Astrocyte (in vitro differentiated cells and primary cell): ENCODE results near the gene DYSF. TPM values are rescaled to one million over a fixed set of nuclear protein-coding genes. Genes with fewer than 3 reads are reported as not detected.

Source experiments
- DNase-seq: peaks from one replicate; pipeline ENCODE4 v3.0.0-alpha.2; 2010; ENCODE audit warnings: low read depth
- FAIRE-seq: peaks from 2 replicates; lab custom pipeline; 2011; peaks lifted over from hg19 to GRCh38; lab: Jason Lieb, UNC
- H2AFZ ChIP-seq: 2 replicates; pipeline ENCODE4 v1.6.0; 2012; ENCODE audit warnings: low read depth, low read length, inconsistent platforms
- H3K27ac ChIP-seq: 2 replicates; pipeline ENCODE4 v1.5.1; 2011; ENCODE audit warnings: low read depth, low read length, inconsistent platforms
- H3K27me3 ChIP-seq: 2 replicates; pipeline ENCODE4 v1.6.0; 2011; ENCODE audit warnings: low read length, inconsistent platforms; ENCODE audit not compliant: insufficient read depth
- H3K36me3 ChIP-seq: 2 replicates; pipeline ENCODE4 v1.5.1; 2011; ENCODE audit warnings: low read length, inconsistent platforms; ENCODE audit not compliant: insufficient read depth
- H3K4me1 ChIP-seq: 2 replicates; pipeline ENCODE4 v1.5.1; 2011; ENCODE audit warnings: low read length, inconsistent platforms; ENCODE audit not compliant: insufficient read depth
- H3K4me2 ChIP-seq: 2 replicates; pipeline ENCODE4 v1.6.0; 2012; ENCODE audit warnings: low read length, inconsistent platforms
- H3K4me3 ChIP-seq: 2 replicates; pipeline ENCODE4 v1.5.1; 2011; ENCODE audit warnings: low read depth, mild to moderate bottlenecking, low read length, inconsistent platforms; ENCODE audit not compliant: insufficient read depth
- H3K79me2 ChIP-seq: 2 replicates; pipeline ENCODE4 v1.6.0; 2012; ENCODE audit warnings: mild to moderate bottlenecking, low read length, inconsistent platforms; ENCODE audit not compliant: insufficient read depth
- H3K9ac ChIP-seq: 2 replicates; pipeline ENCODE4 v1.6.0; 2012; ENCODE audit warnings: mild to moderate bottlenecking, low read length, inconsistent platforms
- H3K9me3 ChIP-seq: 2 replicates; pipeline ENCODE4 v1.5.1; 2012; ENCODE audit warnings: low read depth, mild to moderate bottlenecking, low read length, inconsistent platforms; ENCODE audit not compliant: insufficient read depth
- H4K20me1 ChIP-seq: 2 replicates; pipeline ENCODE4 v1.6.0; 2012; ENCODE audit warnings: low read length, inconsistent platforms; ENCODE audit not compliant: insufficient read depth
- H3K27ac Mint-ChIP-seq: one replicate; pipeline ENCODE4 v1.8.0; 2021; ENCODE audit warnings: mild to moderate bottlenecking, mixed read lengths; ENCODE audit not compliant: unreplicated experiment
- H3K27me3 Mint-ChIP-seq: one replicate; pipeline ENCODE4 v1.8.0; 2021; ENCODE audit warnings: low read depth, mixed read lengths; ENCODE audit not compliant: unreplicated experiment
- H3K36me3 Mint-ChIP-seq: one replicate; pipeline ENCODE4 v1.8.0; 2021; ENCODE audit warnings: low read depth, mixed read lengths; ENCODE audit not compliant: unreplicated experiment
- H3K4me1 Mint-ChIP-seq: one replicate; pipeline ENCODE4 v1.8.0; 2021; ENCODE audit warnings: low read depth, mixed read lengths; ENCODE audit not compliant: unreplicated experiment
- H3K4me3 Mint-ChIP-seq: one replicate; pipeline ENCODE4 v1.8.0; 2021; ENCODE audit warnings: mild to moderate bottlenecking, moderate library complexity, mixed read lengths; ENCODE audit not compliant: unreplicated experiment
- H3K9me3 Mint-ChIP-seq: one replicate; pipeline ENCODE4 v1.8.0; 2021; ENCODE audit warnings: mild to moderate bottlenecking, mixed read lengths; ENCODE audit not compliant: unreplicated experiment
- CTCF ChIP-seq: IDR thresholded peaks from 2 replicates; pipeline ENCODE4 v1.5.1; 2011; ENCODE audit warnings: low read depth, mild to moderate bottlenecking, inconsistent platforms, low read length, moderate library complexity; ENCODE audit not compliant: insufficient read depth
- EZH2 ChIP-seq: IDR thresholded peaks from 2 replicates; pipeline ENCODE4 v1.6.1; 2012; ENCODE audit warnings: mild to moderate bottlenecking, low read length, inconsistent platforms; ENCODE audit not compliant: insufficient read depth
- total RNA-seq: library from RNA; stranded (reverse); gene quantifications from 2 replicates; pipeline ENCODE4 v1.2.1, GENCODE V29; 2021

The DYSF gene
- total RNA-seq, 1 donor from 2014 or later, result 123 TPM

- Mint-ChIP-seq H3K27me3 (no peaks in the 10 kb centered on the region), H3K36me3 (peaks cover 12% of the 10 kb centered on the region), H3K27ac (no peak overlapping the region), H3K4me3 (no peak overlapping the region), H3K9me3 (peaks cover 2% of the 10 kb centered on the region), H3K4me1 (peaks cover 18% of the 10 kb centered on the region)
- TF ChIP-seq CTCF (no peak), EZH2 (no peak)
- no peaks in the 10 kb centered on the region for H3K27me3 ChIP-seq
- no peaks in the 10 kb centered on the region for H3K36me3 ChIP-seq
- H4K20me1 ChIP-seq, result no peaks in the 10 kb centered on the region
- H2AFZ ChIP-seq, result no peak overlapping the region
- FAIRE-seq, result no peak
- no peaks in the 10 kb centered on the region for H3K79me2 ChIP-seq
- H3K4me2 ChIP-seq, result no peak overlapping the region
- no peak overlapping the region for H3K4me3 ChIP-seq
- H3K27ac ChIP-seq, result no peak overlapping the region
- no peak for DNase-seq
- H3K4me1 ChIP-seq, result peaks cover 8% of the 10 kb centered on the region
- H3K9me3 ChIP-seq, result no peaks in the 10 kb centered on the region
- no peak overlapping the region for H3K9ac ChIP-seq
Observed at GRCh38 chr2:71635798-71636197, 182.4 kb downstream of the DYSF start.

GRCh38 chr2:71637168-71637567 lies 183.8 kb downstream of the DYSF start:
- no peaks in the 10 kb centered on the region for H3K4me1 ChIP-seq
- no peaks in the 10 kb centered on the region for H3K9me3 ChIP-seq
- H3K36me3 Mint-ChIP-seq, result peaks cover 7% of the 10 kb centered on the region
- no peaks in the 10 kb centered on the region for H3K79me2 ChIP-seq
- no peaks in the 10 kb centered on the region for H3K9me3 Mint-ChIP-seq
- H3K27ac ChIP-seq, result no peak overlapping the region
- H3K27me3 ChIP-seq, result no peaks in the 10 kb centered on the region
- no peak overlapping the region for H3K9ac ChIP-seq
- H3K4me1 Mint-ChIP-seq, result peaks cover 6% of the 10 kb centered on the region
- FAIRE-seq (no peak), DNase-seq (no peak)
- H2AFZ ChIP-seq, result no peak overlapping the region
- TF ChIP-seq EZH2, result no peak
- no peak for TF ChIP-seq CTCF
- no peak overlapping the region for H3K4me3 ChIP-seq
- no peak overlapping the region for H3K4me3 Mint-ChIP-seq
- no peaks in the 10 kb centered on the region for H3K27me3 Mint-ChIP-seq
- H4K20me1 ChIP-seq, result no peaks in the 10 kb centered on the region
- H3K27ac Mint-ChIP-seq, result no peak overlapping the region
- no peak overlapping the region for H3K4me2 ChIP-seq
- no peaks in the 10 kb centered on the region for H3K36me3 ChIP-seq

- DNase-seq (no peak), FAIRE-seq (no peak)
- TF ChIP-seq EZH2, result no peak
- TF ChIP-seq CTCF, result no peak
- Mint-ChIP-seq H3K27ac (no peak overlapping the region), H3K9me3 (no peaks in the 10 kb centered on the region), H3K4me3 (no peak overlapping the region), H3K27me3 (no peaks in the 10 kb centered on the region), H3K36me3 (peaks cover 7% of the 10 kb centered on the region), H3K4me1 (peaks cover 2% of the 10 kb centered on the region)
- no peak overlapping the region for H3K27ac ChIP-seq
- no peak overlapping the region for H2AFZ ChIP-seq
- no peaks in the 10 kb centered on the region for H3K79me2 ChIP-seq
- no peaks in the 10 kb centered on the region for H3K27me3 ChIP-seq
- H3K9me3 ChIP-seq, result no peaks in the 10 kb centered on the region
- no peaks in the 10 kb centered on the region for H3K36me3 ChIP-seq
- H4K20me1 ChIP-seq, result no peaks in the 10 kb centered on the region
- no peak overlapping the region for H3K4me3 ChIP-seq
- no peak overlapping the region for H3K4me2 ChIP-seq
- H3K9ac ChIP-seq, result no peak overlapping the region
- no peaks in the 10 kb centered on the region for H3K4me1 ChIP-seq
Observed at GRCh38 chr2:71637736-71638135, 184.4 kb downstream of the DYSF start.
